GM21528 (cell line): ENCODE results near the gene TTC31.

Experiments
- ATAC-seq: cut with Tn5 transposase; IDR thresholded peaks from one replicate; pipeline ENCODE4 v1.9.1; 2021; ENCODE audit warnings: mild to moderate bottlenecking, moderate library complexity; ENCODE audit not compliant: unreplicated experiment, low FRiP score

Gene TTC31

GRCh38 chr2:74503506-74504475 is 20.9 kb downstream of the TTC31 start:
- ATAC-seq: no peak

GRCh38 chr2:74504591-74504990 is 21.7 kb downstream of the TTC31 start:
- ATAC-seq: no peak

- ATAC-seq: no peak
Observed at GRCh38 chr2:74505448-74506246, 22.8 kb downstream of the TTC31 start.

- peak; percentile 90 for ATAC-seq
Observed at GRCh38 chr2:74507145-74507925, 24.5 kb downstream of the TTC31 start, which contains the start of gene PCGF1. PCGF1 (minus strand) TSS chr2:74507695; CDS start chr2:74507668, 27 bp downstream.

GRCh38 chr2:74507926-74508520 is 25.1 kb downstream of the TTC31 start:
- peak; percentile 18 for ATAC-seq

- no peak for ATAC-seq
Observed at GRCh38 chr2:74510272-74510671, 27.4 kb downstream of the TTC31 start.

GRCh38 chr2:74511104-74511989 is 28.5 kb downstream of the TTC31 start:
- ATAC-seq: no peak

GRCh38 chr2:74512744-74513604 is 30.1 kb downstream of the TTC31 start:
- no peak for ATAC-seq

GRCh38 chr2:74513605-74514367 is 30.9 kb downstream of the TTC31 start:
- ATAC-seq: no peak

GRCh38 chr2:74514368-74515270 is 31.7 kb downstream of the TTC31 start, which contains the start of gene TLX2:
TLX2 (plus strand) TSS chr2:74514450; CDS start chr2:74514807, 357 bp downstream.
- no peak for ATAC-seq

GRCh38 chr2:74515271-74515980 is 32.5 kb downstream of the TTC31 start:
- no peak for ATAC-seq

GRCh38 chr2:74515981-74516633 is 33.2 kb downstream of the TTC31 start:
- no peak for ATAC-seq

GRCh38 chr2:74516650-74517049 is 33.8 kb downstream of the TTC31 start:
- ATAC-seq: no peak

- ATAC-seq: no peak
Observed at GRCh38 chr2:74522516-74522915, 39.6 kb downstream of the TTC31 start.

- no peak for ATAC-seq
Observed at GRCh38 chr2:74524005-74524404, 41.1 kb downstream of the TTC31 start.
